Chondrocyte (in vitro differentiated cells): ENCODE results near the gene SPEG. TPM values are rescaled to one million over a fixed set of nuclear protein-coding genes. Genes with fewer than 3 reads are reported as not detected.
A peak's percentile ranks its signal among the peaks of the same experiment; 100 is the strongest.

Experiments
- DNase-seq: peaks from one replicate; pipeline ENCODE4 v3.0.0; 2021; ENCODE audit warnings: mixed read lengths, low spot score
- H3K27ac Mint-ChIP-seq: one replicate; pipeline ENCODE4 v1.8.0; 2021; ENCODE audit warnings: mild to moderate bottlenecking, moderate library complexity, mixed read lengths; ENCODE audit not compliant: unreplicated experiment
- H3K27me3 Mint-ChIP-seq: 2 replicates; pipeline ENCODE4 v1.8.0; 2021; ENCODE audit warnings: low read depth, mixed read lengths
- H3K36me3 Mint-ChIP-seq: 2 replicates; pipeline ENCODE4 v1.8.0; 2021; ENCODE audit warnings: low read depth, mixed read lengths
- H3K4me1 Mint-ChIP-seq: 2 replicates; pipeline ENCODE4 v1.8.0; 2021; ENCODE audit warnings: low read depth, mild to moderate bottlenecking, mixed read lengths
- H3K4me3 Mint-ChIP-seq: one replicate; pipeline ENCODE4 v1.8.0; 2021; ENCODE audit warnings: mild to moderate bottlenecking, moderate library complexity, mixed read lengths; ENCODE audit not compliant: unreplicated experiment
- H3K9me3 Mint-ChIP-seq: 2 replicates; pipeline ENCODE4 v1.8.0; 2021; ENCODE audit warnings: low read depth, mixed read lengths
- CTCF ChIP-seq: fragments of 200-600 bp; sonication (generic); IDR thresholded peaks from 2 replicates; pipeline ENCODE4 v1.5.0; 2021; ENCODE audit warnings: antibody characterized with exemption, mild to moderate bottlenecking, moderate library complexity
- long read RNA-seq: library from polyadenylated mRNA; stranded (forward); transcript quantifications from one replicate; pipeline ENCODE4 v2.0.0, GENCODE V29; 2021
- total RNA-seq: library from RNA; stranded (reverse); gene quantifications from 3 replicates; pipeline ENCODE4 v1.2.1, GENCODE V29; 2021

SPEG gene
- 62.9 to 94.9 TPM (median 89.7 TPM) in 3 replicates for total RNA-seq
- long read RNA-seq, transcript SPEG-203 (5 exons, 1,457 nt), result major isoform, 5 of 69 reads
- long read RNA-seq, partial matches to known transcripts, result 40 of 69 reads
- long read RNA-seq, other reads (novel, unspliced or antisense), result 22 of 69 reads

DNA sequence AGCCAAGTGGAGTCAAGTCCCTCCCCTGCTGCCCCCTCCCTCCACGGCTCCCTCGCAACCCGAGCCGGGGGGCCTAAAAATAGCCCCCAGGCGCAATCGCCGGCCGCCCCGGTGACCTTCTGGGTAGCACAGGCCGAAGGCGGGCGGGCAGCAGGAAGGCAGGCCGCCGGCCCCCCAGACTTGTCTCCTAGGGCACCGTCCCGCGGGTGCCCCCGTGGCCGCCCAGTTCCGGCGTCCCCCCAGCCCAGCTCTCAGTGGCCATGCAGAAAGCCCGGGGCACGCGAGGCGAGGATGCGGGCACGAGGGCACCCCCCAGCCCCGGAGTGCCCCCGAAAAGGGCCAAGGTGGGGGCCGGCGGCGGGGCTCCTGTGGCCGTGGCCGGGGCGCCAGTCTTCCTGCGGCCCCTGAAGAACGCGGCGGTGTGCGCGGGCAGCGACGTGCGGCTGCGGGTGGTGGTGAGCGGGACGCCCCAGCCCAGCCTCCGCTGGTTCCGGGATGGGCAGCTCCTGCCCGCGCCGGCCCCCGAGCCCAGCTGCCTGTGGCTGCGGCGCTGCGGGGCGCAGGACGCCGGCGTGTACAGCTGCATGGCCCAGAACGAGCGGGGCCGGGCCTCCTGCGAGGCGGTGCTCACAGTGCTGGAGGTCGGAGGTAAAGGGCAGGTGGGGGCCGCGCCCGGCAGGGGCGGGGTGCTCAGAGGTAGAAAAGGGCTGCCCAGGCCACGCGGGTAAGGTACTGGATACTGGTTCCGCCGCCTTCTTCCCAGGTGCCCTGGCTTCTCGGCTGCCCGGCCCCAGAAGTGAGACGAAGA is at the start of gene SPEG:
TSS of gene SPEG (plus strand) at position 126 of the 808 bp plus-strand sequence. CDS start at position 261, 135 bp downstream.
- no peaks in the 10 kb centered on the region for H3K36me3 Mint-ChIP-seq
- no peak within 1 kb of the TSS for H3K4me3 Mint-ChIP-seq
- no peak for TF ChIP-seq CTCF
- peaks cover 12% of the 10 kb centered on the region for H3K4me1 Mint-ChIP-seq
- DNase-seq, result peak; percentile 81
- no peak within 1 kb of the TSS for H3K27ac Mint-ChIP-seq
- no peaks in the 10 kb centered on the region for H3K9me3 Mint-ChIP-seq
- no peaks in the 10 kb centered on the region for H3K27me3 Mint-ChIP-seq

- Mint-ChIP-seq H3K4me1 (peaks cover 14% of the 10 kb centered on the region), H3K4me3 (no peak overlapping the region), H3K27ac (no peak overlapping the region), H3K9me3 (no peaks in the 10 kb centered on the region), H3K27me3 (no peaks in the 10 kb centered on the region), H3K36me3 (peaks cover 18% of the 10 kb centered on the region)
- DNase-seq, result no peak
- TF ChIP-seq CTCF, result no peak
Measured at GRCh38 chr2:219384859-219385258, 49.8 kb upstream of the SPEG start.

- peaks cover 14% of the 10 kb centered on the region for H3K36me3 Mint-ChIP-seq
- no peaks in the 10 kb centered on the region for H3K9me3 Mint-ChIP-seq
- H3K27me3 Mint-ChIP-seq, result no peaks in the 10 kb centered on the region
- H3K4me3 Mint-ChIP-seq, result peak overlapping the region; percentile 22
- DNase-seq, result peak; percentile 74
- H3K4me1 Mint-ChIP-seq, result peaks cover 14% of the 10 kb centered on the region
- no peak for TF ChIP-seq CTCF
- no peak overlapping the region for H3K27ac Mint-ChIP-seq
Measured at GRCh38 chr2:219385958-219386520, 48.6 kb upstream of the SPEG start.

DNA sequence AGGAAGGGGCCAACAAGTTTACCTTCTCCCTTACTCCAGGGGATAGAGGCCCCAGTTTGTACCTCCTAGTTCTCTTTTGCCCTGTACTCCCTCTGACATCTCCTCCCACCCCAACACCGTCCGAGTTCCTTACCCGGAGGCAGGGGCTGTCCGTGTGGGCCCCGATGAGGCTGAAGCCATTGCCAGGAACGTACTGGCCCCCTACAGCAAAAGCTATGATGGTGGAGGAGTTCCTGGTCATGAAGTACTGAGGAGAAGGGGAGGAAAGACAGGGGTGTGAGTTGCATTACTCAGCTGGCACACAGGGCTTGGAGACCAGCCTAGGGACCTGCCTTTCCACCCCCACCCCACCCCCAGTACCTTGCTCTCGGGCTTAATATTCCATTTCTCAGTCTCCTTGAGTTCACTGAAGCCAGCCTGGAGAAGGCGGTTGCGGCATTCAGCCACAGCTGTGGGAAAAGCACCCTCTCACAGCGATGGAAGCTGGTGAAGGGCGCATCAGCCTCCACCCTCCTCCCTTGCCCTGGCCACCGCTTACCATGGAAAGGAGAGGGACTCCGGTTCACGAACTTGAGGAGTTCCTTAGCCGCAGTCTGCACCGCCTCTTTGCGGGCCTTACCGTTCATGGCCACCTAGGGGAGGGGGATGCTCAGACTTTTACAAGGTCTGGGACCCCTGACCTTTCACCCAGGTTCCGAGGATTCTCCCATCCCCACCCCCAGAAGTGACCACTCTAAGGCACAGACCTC is 47.9 kb upstream of the SPEG start:
- H3K4me1 Mint-ChIP-seq, result peaks cover 14% of the 10 kb centered on the region
- H3K27me3 Mint-ChIP-seq, result no peaks in the 10 kb centered on the region
- DNase-seq, result no peak
- TF ChIP-seq CTCF, result no peak
- peak overlapping the region; percentile 91 for H3K4me3 Mint-ChIP-seq
- no peaks in the 10 kb centered on the region for H3K9me3 Mint-ChIP-seq
- H3K36me3 Mint-ChIP-seq, result peaks cover 14% of the 10 kb centered on the region
- peak overlapping the region; percentile 97 for H3K27ac Mint-ChIP-seq
